ENCODE results near the gene NCKAP5.

NCKAP5 gene

GRCh38 chr2:132774189-132774588 lies 794.1 kb downstream of the NCKAP5 start:
- TF ChIP-seq CTCF (conservative IDR thresholded peaks at IDR 0.05; ENCODE audit: control insufficient read depth, insufficient read depth, low read depth, low read length) = no peak
- DNase-seq (ENCODE audit: low read depth) = no peak
- H3K4me3 ChIP-seq (ENCODE audit: control insufficient read depth, low read depth, low read length) = no peak overlapping the region

GRCh38 chr2:132773331-132773730 lies 794.9 kb downstream of the NCKAP5 start:
- no peak overlapping the region for H3K4me3 ChIP-seq (ENCODE audit: control insufficient read depth, low read depth, low read length)
- TF ChIP-seq CTCF (conservative IDR thresholded peaks at IDR 0.05; ENCODE audit: control insufficient read depth, insufficient read depth, low read depth, low read length) = no peak
- DNase-seq (ENCODE audit: low read depth) = no peak

GRCh38 chr2:132772340-132772739 lies 795.9 kb downstream of the NCKAP5 start:
- no peak for TF ChIP-seq CTCF (conservative IDR thresholded peaks at IDR 0.05; ENCODE audit: control insufficient read depth, insufficient read depth, low read depth, low read length)
- no peak for DNase-seq (ENCODE audit: low read depth)
- H3K4me3 ChIP-seq (ENCODE audit: control insufficient read depth, low read depth, low read length) = no peak overlapping the region

- no peak for DNase-seq (ENCODE audit: low read depth)
- no peak overlapping the region for H3K4me3 ChIP-seq (ENCODE audit: control insufficient read depth, low read depth, low read length)
- TF ChIP-seq CTCF (conservative IDR thresholded peaks at IDR 0.05; ENCODE audit: control insufficient read depth, insufficient read depth, low read depth, low read length) = no peak
These were observed 801.7 kb downstream of the NCKAP5 start for GRCh38 chr2:132766573-132766972.

- no peak for DNase-seq (ENCODE audit: low read depth)
These were observed 806.8 kb downstream of the NCKAP5 start for GRCh38 chr2:132761437-132761836.

GRCh38 chr2:132760971-132761370 lies 807.3 kb downstream of the NCKAP5 start:
- H3K4me3 ChIP-seq (ENCODE audit: control insufficient read depth, low read depth, low read length) = no peak overlapping the region
- TF ChIP-seq CTCF (conservative IDR thresholded peaks at IDR 0.05; ENCODE audit: control insufficient read depth, insufficient read depth, low read depth, low read length) = no peak
- DNase-seq (ENCODE audit: low read depth) = no peak

More at GRCh38 chr2:132761437-132761836, 806.8 kb downstream of the NCKAP5 start:
- no peak for TF ChIP-seq CTCF (conservative IDR thresholded peaks at IDR 0.05; ENCODE audit: control insufficient read depth, insufficient read depth, low read depth, low read length)
- H3K4me3 ChIP-seq (ENCODE audit: control insufficient read depth, low read depth, low read length) = no peak overlapping the region

GRCh38 chr2:132760405-132760804 lies 807.9 kb downstream of the NCKAP5 start:
- H3K4me3 ChIP-seq (ENCODE audit: control insufficient read depth, low read depth, low read length) = no peak overlapping the region
- DNase-seq (ENCODE audit: low read depth) = no peak
- no peak for TF ChIP-seq CTCF (conservative IDR thresholded peaks at IDR 0.05; ENCODE audit: control insufficient read depth, insufficient read depth, low read depth, low read length)

Data from fibroblast of mammary gland (primary cell).